Uterus (tissue), 4 donors: ENCODE results near the gene CEACAM21. TPM values are rescaled to one million over a fixed set of nuclear protein-coding genes. Genes with fewer than 3 reads are reported as not detected.

Source experiments
- DNase-seq, 2 donors: peaks; one replicate each; pipeline ENCODE4 v3.0.0-alpha.2; 2019 to 2020
- H3K27ac ChIP-seq, 2 donors: fragments of 200-600 bp; sonication (generic); 1 replicate in 1 of 2; 2 replicates in 1 of 2; pipeline ENCODE4 v1.5.1; 2016 to 2018
- H3K27me3 ChIP-seq, 2 donors: fragments of 200-600 bp; sonication (generic); one replicate each; pipeline ENCODE4 v1.5.1; 2018 to 2019; ENCODE audit warnings: control low read depth in 1 of 2
- H3K36me3 ChIP-seq, 2 donors: fragments of 200-600 bp; sonication (generic); one replicate each; pipeline ENCODE4 v1.5.1; 2019; ENCODE audit warnings: control low read depth in 1 of 2
- H3K4me1 ChIP-seq, 2 donors: fragments of 200-600 bp; sonication (generic); one replicate each; pipeline ENCODE4 v1.5.1; 2018 to 2019; ENCODE audit warnings: control low read depth in 1 of 2
- H3K4me3 ChIP-seq, 2 donors: fragments of 200-600 bp; sonication (generic); 1 replicate in 1 of 2; 2 replicates in 1 of 2; pipeline ENCODE4 v1.5.1; 2018 to 2019; ENCODE audit warnings: mild to moderate bottlenecking in 1 of 2
- H3K9me3 ChIP-seq, 2 donors: fragments of 200-600 bp; sonication (generic); one replicate each; pipeline ENCODE4 v1.5.1; 2019; ENCODE audit warnings: control low read depth in 1 of 2
- POLR2A ChIP-seq, 2 donors: fragments of 450-650 bp; IDR thresholded peaks; one replicate each; pipeline ENCODE4 v1.6.1; 2016; ENCODE audit warnings: antibody characterized with exemption in 2 of 2, mild to moderate bottlenecking in 1 of 2, moderate library complexity in 1 of 2
- intact Hi-C: fragments of 100-400 bp; cut with DNase I; formaldehyde crosslinking; loops from one replicate; pipeline ENCODE4 v1.15.1; 2023; ENCODE audit warnings: low total_unique reads
- total RNA-seq, 4 donors: library from RNA; depleted of rRNA in 3 of 4; stranded (reverse); fragments of >200 nt in 3 of 4; gene quantifications; one replicate each; pipeline versions ENCODE4 v1.1.0 to v1.2.4, GENCODE V29; 2014 to 2023
- TF ChIP-seq, protein P1 (sequence below), 4 experiments: fragments of 200-600 bp in 2 of 4; fragments of 450-650 bp in 2 of 4; sonication (generic) in 2 of 4; IDR thresholded peaks; one replicate each; pipeline ENCODE4 v1.5.1; 2016 to 2019; ENCODE audit warnings: antibody characterized with exemption in 4 of 4, mild to moderate bottlenecking in 2 of 4, moderate library complexity in 1 of 4
- donor health status: DM: yes; HTN: yes; CAD: no.

The CEACAM21 gene
- total RNA-seq, 4 donors from 2014 or later, result 1.1 to 2.8 (median 2.6) TPM; not detected in 1

- no peak overlapping the region for H3K4me3 ChIP-seq
- no peak for TF ChIP-seq POLR2A (IDR thresholded peaks at IDR 0.05)
- TF ChIP-seq, protein P1, sequence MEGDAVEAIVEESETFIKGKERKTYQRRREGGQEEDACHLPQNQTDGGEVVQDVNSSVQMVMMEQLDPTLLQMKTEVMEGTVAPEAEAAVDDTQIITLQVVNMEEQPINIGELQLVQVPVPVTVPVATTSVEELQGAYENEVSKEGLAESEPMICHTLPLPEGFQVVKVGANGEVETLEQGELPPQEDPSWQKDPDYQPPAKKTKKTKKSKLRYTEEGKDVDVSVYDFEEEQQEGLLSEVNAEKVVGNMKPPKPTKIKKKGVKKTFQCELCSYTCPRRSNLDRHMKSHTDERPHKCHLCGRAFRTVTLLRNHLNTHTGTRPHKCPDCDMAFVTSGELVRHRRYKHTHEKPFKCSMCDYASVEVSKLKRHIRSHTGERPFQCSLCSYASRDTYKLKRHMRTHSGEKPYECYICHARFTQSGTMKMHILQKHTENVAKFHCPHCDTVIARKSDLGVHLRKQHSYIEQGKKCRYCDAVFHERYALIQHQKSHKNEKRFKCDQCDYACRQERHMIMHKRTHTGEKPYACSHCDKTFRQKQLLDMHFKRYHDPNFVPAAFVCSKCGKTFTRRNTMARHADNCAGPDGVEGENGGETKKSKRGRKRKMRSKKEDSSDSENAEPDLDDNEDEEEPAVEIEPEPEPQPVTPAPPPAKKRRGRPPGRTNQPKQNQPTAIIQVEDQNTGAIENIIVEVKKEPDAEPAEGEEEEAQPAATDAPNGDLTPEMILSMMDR (IDR thresholded peaks at IDR 0.05), result no peak
- no peak for DNase-seq
- no peak overlapping the region for H3K27ac ChIP-seq
- H3K36me3 ChIP-seq, result no peaks in the 10 kb centered on the region
- H3K9me3 ChIP-seq, result no peaks in the 10 kb centered on the region
- intact Hi-C loops, result no loop called here
- no peaks in the 10 kb centered on the region for H3K27me3 ChIP-seq
- no peaks in the 10 kb centered on the region for H3K4me1 ChIP-seq
Observed at GRCh38 chr19:41607668-41608067, 31.7 kb downstream of the CEACAM21 start.

GRCh38 chr19:41610789-41611188 lies 34.8 kb downstream of the CEACAM21 start:
- Histone ChIP-seq H3K27ac (no peak overlapping the region), H3K27me3 (no peaks in the 10 kb centered on the region), H3K4me1 (no peaks in the 10 kb centered on the region), H3K36me3 (no peaks in the 10 kb centered on the region), H3K4me3 (no peak overlapping the region), H3K9me3 (no peaks in the 10 kb centered on the region)
- intact Hi-C loops, result no loop called here
- DNase-seq, result no peak
- TF ChIP-seq POLR2A (IDR thresholded peaks at IDR 0.05), result no peak
- TF ChIP-seq, protein P1 (IDR thresholded peaks at IDR 0.05), result no peak

- intact Hi-C loops, result no loop called here
- Histone ChIP-seq H3K27ac (no peak overlapping the region), H3K9me3 (no peaks in the 10 kb centered on the region), H3K4me1 (no peaks in the 10 kb centered on the region), H3K36me3 (no peaks in the 10 kb centered on the region), H3K4me3 (no peak overlapping the region), H3K27me3 (no peaks in the 10 kb centered on the region)
- DNase-seq, result no peak
- TF ChIP-seq POLR2A (IDR thresholded peaks at IDR 0.05), result no peak
- TF ChIP-seq, protein P1 (IDR thresholded peaks at IDR 0.05), result no peak
Observed at GRCh38 chr19:41612483-41612882, 36.5 kb downstream of the CEACAM21 start.

DNA sequence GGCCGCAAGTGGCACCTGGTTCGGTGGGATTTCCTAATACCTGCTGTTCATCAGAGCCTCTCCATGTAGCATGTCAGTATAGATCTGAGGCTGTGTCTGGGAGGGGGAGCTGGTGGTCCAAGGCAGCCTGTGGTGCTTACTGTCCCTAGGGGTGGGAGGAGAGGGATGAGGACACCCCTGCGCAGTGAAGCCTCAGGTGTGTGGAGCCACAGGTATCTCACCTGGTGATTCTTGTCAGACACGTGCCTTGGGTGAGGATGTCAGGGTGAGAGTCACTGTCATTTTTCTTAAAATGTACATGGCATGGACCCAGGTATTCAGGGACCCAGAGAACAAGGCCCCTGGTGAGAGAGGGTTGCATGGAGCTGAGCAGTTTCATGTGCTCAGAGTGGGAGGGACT lies 39.2 kb downstream of the CEACAM21 start:
- Histone ChIP-seq H3K36me3 (no peaks in the 10 kb centered on the region), H3K4me1 (no peaks in the 10 kb centered on the region), H3K27ac (no peak overlapping the region), H3K9me3 (no peaks in the 10 kb centered on the region), H3K4me3 (no peak overlapping the region), H3K27me3 (no peaks in the 10 kb centered on the region)
- intact Hi-C loops, result no loop called here
- TF ChIP-seq POLR2A (IDR thresholded peaks at IDR 0.05), result no peak
- TF ChIP-seq, protein P1 (IDR thresholded peaks at IDR 0.05), result no peak
- DNase-seq, result no peak

GRCh38 chr19:41616792-41617621 lies 41.0 kb downstream of the CEACAM21 start:
- Histone ChIP-seq H3K4me1 (no peaks in the 10 kb centered on the region), H3K27me3 (no peaks in the 10 kb centered on the region), H3K9me3 (no peaks in the 10 kb centered on the region), H3K36me3 (no peaks in the 10 kb centered on the region), H3K27ac (no peak overlapping the region), H3K4me3 (no peak overlapping the region)
- TF ChIP-seq POLR2A (IDR thresholded peaks at IDR 0.05), result no peak
- TF ChIP-seq, protein P1 (IDR thresholded peaks at IDR 0.05), result no peak
- no peak for DNase-seq
- intact Hi-C loops, result no loop called here
